Tongue (tissue), 2 donors: ENCODE data around the gene DSCAM. TPM values are rescaled to one million over a fixed set of nuclear protein-coding genes. Genes with fewer than 3 reads are reported as not detected.
"Not testable (repeated sequence)": the region's sequence is repeated elsewhere in the genome, so short reads cannot be mapped to it uniquely, and the experiment has no call there.

ENCODE experiments used
- DNase-seq: peaks from one replicate; pipeline ENCODE4 v3.0.0-alpha.2; 2015
- total RNA-seq: library from RNA; depleted of rRNA; stranded (reverse); fragments of >200 nt; gene quantifications from one replicate; pipeline ENCODE4 v1.2.3, GENCODE V29; 2014

DSCAM gene
- total RNA-seq, 1 donor from 2014 or later: 0.41 TPM

- no peak for DNase-seq
Observed at GRCh38 chr21:40316104-40316503, 530.9 kb downstream of the DSCAM start.

DNA sequence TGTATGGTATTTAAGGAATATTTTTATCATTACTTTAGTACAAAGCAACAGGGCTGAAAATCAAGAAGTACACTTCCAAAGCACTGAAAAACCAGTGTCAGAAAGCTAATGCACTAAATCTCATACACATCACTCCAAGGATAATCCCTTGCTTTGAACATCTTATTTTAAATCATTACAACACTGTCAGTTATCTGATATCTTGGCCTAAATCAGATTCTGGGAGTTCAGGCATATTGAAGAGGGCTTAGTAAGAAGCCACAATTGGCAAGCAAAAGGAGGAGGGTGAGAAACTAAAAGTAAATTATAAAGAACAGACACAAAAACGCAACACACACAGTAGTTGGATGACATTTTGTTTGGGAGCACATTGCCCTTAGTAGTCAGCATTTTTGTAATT, 531.3 kb downstream of the DSCAM start:
- DNase-seq: no peak

DNA sequence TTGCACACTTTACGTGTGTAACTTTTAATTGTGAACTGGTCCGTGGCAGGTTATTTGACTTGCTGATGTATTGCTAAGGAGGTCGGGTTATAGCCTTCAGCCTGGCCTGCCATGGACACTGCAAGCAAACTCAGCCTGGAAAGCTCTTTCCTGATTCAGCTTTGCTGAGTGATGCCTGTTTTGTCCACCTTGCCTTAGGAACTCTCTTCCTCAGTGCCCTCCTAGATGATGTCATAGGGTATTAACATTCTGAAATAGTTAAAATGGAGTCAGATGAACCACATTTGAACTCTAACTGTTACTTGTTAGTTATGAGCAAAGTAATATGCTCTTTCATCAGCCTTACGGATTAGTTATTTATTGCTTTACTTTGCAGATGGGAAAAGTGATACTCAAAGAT, 533.7 kb downstream of the DSCAM start:
- no peak for DNase-seq

DNA sequence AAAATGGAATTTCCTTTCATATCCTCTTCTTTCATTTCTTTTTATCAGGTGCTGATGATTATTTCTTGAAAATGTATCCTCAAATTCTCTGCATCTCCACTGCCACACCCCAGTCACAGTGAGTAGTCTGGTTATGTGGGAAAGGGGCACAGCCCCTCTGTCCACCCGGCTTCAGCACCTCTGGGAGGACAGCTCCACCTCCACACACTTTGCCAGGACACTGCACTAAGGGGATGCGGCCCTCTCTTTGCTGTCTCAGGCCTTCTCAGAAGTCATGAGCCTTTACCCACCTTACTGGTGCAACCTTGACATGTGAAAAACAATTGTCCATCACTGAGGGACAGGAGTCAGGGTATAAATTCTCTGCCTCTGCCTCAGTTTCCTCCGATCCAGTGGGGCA, 546.7 kb downstream of the DSCAM start:
- peak; percentile 32 for DNase-seq

GRCh38 chr21:40299451-40299850, 547.5 kb downstream of the DSCAM start:
- DNase-seq: peak; percentile 72

DNA sequence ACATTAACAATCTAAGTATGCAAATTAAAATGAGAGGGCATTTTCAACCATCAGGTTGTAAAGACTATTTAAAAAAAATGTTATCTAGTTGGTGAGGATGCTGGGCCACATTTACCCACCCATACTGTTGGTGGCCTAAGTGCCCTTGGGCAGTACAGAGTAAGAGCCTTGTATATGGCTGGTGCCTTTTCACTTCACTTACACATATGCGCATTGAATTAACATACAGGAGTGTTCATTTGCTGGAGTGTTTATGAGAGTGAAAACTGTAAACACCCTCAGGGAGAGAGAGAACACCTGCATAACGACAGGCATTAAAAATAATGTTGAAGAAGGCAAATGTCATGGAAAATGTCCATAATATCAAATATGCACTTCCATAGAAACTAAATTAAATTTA, 552.6 kb downstream of the DSCAM start:
- no peak for DNase-seq

- DNase-seq: no peak
Observed at GRCh38 chr21:40291560-40291959, 555.4 kb downstream of the DSCAM start.

DNA sequence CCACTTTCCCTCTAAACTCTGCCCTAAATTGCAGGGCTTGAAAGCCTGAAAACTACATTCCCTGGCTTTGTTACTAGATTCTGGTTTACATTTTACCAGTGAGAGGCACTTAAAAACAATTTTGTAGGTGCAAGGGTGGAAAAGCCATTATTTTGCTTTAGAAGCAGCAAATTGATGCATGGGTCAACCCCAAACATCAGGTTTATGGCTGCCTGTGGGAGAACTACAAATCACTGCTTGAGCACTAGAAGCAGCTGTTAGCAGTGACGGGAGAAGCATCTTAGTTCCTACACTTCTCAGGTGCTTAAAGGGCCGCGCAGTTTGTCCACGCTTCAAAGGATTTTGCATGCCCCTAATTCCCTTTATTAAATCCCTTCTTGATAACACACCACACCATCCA, 562.5 kb downstream of the DSCAM start:
- no peak for DNase-seq

DNA sequence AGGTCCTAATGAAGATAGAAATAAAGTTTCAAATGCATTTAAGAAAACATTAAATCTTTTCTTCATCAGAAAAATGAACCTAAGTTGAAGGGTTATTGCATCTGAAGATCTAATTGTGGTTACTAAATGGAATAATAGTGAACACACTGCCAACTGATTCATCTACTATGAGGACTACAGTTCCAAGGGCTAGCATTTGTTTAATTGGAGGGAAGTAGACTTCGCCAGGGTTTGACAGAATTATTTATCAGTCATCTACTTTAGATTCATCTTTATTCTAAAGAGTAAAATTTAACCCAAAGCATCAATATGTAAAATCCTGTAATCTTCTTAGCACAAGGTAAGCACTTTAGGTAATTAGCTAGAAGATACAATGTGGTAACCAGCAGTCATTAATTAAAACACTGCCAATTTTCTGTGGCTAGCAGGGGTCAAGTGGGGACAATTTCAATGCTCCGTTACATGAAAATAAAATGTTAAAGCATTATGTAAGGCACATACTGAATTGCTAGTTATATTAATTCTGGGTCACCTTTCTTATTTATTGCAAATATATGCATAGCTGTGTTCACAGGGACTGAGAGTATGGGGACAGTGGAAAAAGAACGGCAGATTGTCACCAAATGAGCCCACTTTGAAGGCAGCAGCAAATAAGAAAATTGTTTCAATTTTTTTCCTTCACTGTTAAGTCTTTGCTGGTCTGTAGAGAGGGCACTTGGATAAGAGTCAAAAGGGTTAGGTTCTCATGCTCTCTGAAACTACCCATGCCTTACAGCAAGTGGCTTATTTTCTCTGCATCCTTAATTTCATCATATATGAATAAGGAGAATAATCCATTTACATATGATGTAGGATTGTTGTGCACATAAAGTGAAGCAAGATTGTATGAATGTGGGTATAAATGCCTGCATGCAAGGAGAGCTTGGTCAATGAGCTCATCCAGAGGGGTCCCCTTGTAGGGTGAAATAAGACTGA, 563.8 kb downstream of the DSCAM start:
- no peak for DNase-seq

DNA sequence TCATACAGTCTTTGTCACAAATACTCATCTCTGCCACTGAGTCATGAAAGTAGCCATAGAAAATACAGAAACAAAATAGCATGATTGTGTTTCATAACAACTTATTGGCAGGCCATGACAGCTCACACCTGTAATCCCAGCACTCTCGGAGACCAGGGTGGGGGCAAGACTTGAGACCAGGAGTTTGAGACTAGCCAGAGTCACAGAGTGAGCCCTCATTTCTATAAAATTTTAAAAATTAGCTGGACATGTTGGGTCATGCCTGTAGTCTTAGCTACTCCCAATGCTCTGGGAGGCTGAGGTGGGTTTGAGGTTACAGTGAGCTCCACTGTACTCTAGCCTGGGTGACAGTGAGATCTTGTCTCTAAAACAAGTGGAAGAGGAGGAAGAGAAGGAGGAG, 568.6 kb downstream of the DSCAM start:
- no peak for DNase-seq

DNA sequence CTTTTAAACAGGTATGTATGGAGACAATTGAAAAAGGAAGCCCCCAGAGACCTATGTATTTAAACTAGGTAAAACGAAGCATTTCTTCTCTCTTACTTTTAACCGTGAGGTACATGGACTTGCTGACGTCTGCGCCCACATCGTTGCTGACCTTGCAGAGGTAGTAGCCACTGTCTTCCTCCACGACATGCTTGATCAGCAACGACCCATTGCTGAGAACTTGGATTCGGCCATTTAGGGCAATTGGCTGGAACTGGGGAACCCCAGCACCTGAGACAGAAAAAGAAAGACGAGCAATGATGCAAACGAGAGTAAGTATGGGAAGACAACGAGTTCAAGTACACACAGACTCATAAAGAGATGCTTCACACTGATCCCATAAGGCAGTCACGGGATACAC, 571.0 kb downstream of the DSCAM start:
- DNase-seq: no peak

- DNase-seq: no peak
Observed at GRCh38 chr21:40272037-40272436, 574.9 kb downstream of the DSCAM start.

DNA sequence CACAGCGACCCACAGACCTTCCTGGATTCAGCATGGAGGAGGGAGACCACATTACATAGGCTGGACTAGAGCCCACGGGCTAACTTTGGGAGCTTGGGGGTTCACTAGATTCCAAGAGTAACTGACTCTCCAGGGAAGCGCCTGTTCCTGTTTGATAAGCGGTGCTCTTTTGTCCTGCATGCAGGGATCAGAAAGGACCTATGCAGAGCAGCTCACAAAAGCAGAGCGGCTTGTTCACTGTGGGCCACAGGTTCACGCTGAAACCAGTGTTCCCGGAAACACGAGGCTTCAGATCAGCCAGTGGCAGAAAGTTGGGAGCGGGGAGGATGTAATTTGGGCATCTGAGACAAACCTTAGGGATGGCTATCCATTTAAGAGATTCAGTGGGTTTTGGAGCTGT, 575.8 kb downstream of the DSCAM start:
- no peak for DNase-seq

DNA sequence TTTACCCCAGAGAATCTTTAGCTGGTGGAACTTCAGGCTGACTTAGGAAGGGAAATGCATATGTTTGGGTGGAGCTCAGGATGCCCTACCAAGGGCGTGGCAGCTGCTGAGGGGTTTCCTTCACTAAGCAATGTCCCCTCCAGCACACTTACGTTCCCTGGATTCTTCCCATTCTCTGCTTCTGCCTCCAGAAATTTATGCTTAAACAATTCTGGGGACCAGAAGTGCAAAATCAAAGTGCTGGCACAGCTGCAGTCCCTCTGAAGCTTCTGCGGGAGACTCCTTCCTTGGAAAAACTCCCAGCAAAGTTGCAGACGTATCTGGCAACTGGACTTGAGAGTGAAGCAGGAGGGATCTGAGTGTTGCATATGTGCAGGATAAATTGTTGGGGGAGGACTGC, 576.9 kb downstream of the DSCAM start:
- DNase-seq: peak; percentile 76

GRCh38 chr21:40269239-40269638, 577.7 kb downstream of the DSCAM start:
- peak; percentile 29 for DNase-seq

DNA sequence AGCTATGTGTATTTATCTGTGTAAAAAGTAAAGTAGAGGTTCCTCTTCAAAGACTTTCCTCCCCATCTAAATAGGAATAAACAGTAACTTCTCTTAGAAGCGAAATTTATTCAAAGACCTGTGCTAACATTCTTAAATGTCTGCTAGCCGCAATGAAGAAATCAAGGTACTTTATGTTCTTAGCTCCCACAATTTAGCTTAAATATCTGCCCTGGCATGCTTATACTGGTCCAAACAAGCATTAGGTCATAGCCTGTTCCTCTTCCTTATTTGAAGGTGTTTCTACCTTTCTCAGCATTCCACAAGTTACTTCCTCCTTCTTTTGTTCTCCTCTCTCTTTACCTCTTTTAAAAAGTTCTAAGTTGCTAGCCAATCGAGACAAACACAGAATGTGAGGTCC, 588.5 kb downstream of the DSCAM start:
- DNase-seq: not testable (repeated sequence)

DNA sequence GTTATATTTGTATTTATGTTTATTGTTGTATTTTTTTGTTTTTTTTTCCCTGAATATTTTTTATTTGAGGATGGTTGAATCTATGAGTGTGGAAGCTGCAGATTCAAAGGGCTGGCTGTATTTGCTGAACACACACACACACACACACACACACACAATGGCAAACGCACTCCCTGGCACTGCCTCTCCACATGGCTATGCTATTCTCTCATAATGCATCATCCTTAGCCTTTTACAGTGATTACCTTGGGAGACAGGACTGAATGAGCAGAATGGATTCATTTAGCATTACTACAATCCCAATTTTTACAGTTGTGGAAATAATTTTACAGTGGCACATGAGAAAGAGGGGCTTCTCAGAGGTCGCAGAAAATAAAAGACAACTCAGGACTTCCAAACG, 589.6 kb downstream of the DSCAM start:
- no peak for DNase-seq

DNA sequence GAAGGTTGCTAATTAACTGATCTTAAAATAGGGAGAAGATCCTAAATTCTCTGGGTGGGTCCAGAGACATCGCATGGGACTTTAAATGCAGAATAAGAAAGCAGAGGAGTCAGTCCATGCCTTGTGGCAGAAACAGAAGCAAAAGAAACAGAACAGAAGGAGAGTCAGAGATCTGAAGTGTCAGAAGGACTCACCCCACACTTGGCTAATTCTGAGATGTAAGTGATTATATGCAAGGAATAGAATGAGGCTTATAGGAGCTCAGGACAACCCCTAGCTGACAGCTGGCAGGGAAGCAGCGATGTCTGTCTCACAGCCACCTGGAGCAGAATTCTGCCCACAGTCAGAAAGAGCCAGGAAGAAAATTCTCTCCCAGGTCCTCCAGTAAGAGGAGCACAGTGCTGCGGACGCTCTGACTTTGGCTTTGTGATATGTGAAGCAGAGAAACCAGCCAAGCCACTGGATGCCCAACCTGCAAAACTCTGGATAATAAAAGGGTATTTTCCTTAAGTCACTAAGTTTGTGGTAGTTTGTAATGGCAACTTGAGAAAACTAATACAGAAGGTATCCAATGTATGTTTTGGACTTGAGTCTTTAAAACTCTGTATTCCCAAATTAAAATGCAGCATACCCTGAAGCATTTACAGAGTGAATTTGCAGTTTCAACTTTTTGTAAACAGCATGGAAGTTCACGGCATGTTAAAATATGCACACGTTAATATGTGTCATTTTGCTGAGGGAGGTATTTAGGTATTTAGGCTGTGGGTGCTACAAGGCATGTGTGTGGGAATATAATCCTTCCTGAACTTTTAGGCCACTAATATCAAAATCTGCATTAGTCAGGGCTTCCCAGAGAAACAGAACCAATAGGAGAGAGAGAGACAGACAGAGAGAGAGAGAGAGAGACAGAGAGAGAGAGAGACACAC, 591.2 kb downstream of the DSCAM start:
- DNase-seq: no peak

- peak; percentile 19 for DNase-seq
Observed at GRCh38 chr21:40254540-40255465, 592.2 kb downstream of the DSCAM start.

- DNase-seq: no peak
Observed at GRCh38 chr21:40253112-40253511, 593.8 kb downstream of the DSCAM start.

- DNase-seq: no peak
Observed at GRCh38 chr21:40250514-40251294, 596.3 kb downstream of the DSCAM start.
